DMS153 treated with DMSO at 0.1 percent for 48 hours (cell line): ENCODE results near the gene DGKK.

Experiments
- DNase-seq: peaks from one replicate; lab custom pipeline; 2025; ENCODE audit not compliant: unreplicated experiment; lab: John Stamatoyannopoulos, UW

DGKK gene

GRCh38 chrX:50470103-50471031 is at the start of gene DGKK:
TSS of gene DGKK (minus strand) at chrX:50470825. CDS start at chrX:50470678, 147 bp downstream.
- DNase-seq: no peak

- DNase-seq: no peak
Measured at GRCh38 chrX:50514811-50515210, 44.2 kb upstream of the DGKK start.

GRCh38 chrX:50497114-50497513 is 26.5 kb upstream of the DGKK start:
- no peak for DNase-seq

- no peak for DNase-seq
Measured at GRCh38 chrX:50495616-50496015, 25.0 kb upstream of the DGKK start.

- DNase-seq: no peak
Measured at GRCh38 chrX:50492720-50493119, 22.1 kb upstream of the DGKK start.

- DNase-seq: no peak
Measured at GRCh38 chrX:50484662-50485061, 14.0 kb upstream of the DGKK start.

GRCh38 chrX:50483283-50483682 is 12.7 kb upstream of the DGKK start:
- no peak for DNase-seq

GRCh38 chrX:50475208-50475607 is 4.6 kb upstream of the DGKK start:
- DNase-seq: no peak

- no peak for DNase-seq
Measured at GRCh38 chrX:50471390-50471789, 765 bp upstream of the DGKK start.

GRCh38 chrX:50469206-50469605 is 1.4 kb downstream of the DGKK start:
- no peak for DNase-seq

- no peak for DNase-seq
Measured at GRCh38 chrX:50459615-50460014, 11.0 kb downstream of the DGKK start.

GRCh38 chrX:50458483-50458882 is 12.1 kb downstream of the DGKK start:
- DNase-seq: no peak

- DNase-seq: no peak
Measured at GRCh38 chrX:50456712-50457484, 13.7 kb downstream of the DGKK start.

GRCh38 chrX:50452782-50453181 is 17.8 kb downstream of the DGKK start:
- DNase-seq: no peak

- DNase-seq: no peak
Measured at GRCh38 chrX:50450324-50450723, 20.3 kb downstream of the DGKK start.

GRCh38 chrX:50448565-50448964 is 22.1 kb downstream of the DGKK start:
- no peak for DNase-seq

- no peak for DNase-seq
Measured at GRCh38 chrX:50447535-50447934, 23.1 kb downstream of the DGKK start.

- DNase-seq: no peak
Measured at GRCh38 chrX:50442426-50443116, 28.1 kb downstream of the DGKK start.

GRCh38 chrX:50436797-50437196 is 33.8 kb downstream of the DGKK start:
- DNase-seq: no peak

- no peak for DNase-seq
Measured at GRCh38 chrX:50432829-50433289, 37.8 kb downstream of the DGKK start.

GRCh38 chrX:50431623-50432022 is 39.0 kb downstream of the DGKK start:
- DNase-seq: no peak
